Stimulated activated naive B cell treated with anti-CD40 and anti-IgM and Interleukin-4, amounts not matched to agents 10 μg/mL and 1 μg/mL and 100 μg/mL, for 72 hours (primary cell): ENCODE measurements around the gene EPN1.

Source experiments
- ATAC-seq, 2 donors: fragments of 150-1000 bp; cut with Tn5 transposase; replicated peaks; 2 replicates each; pipeline ENCODE4 v1.10.0; 2021; ENCODE audit warnings: moderate library complexity in 1 of 2
- DNase-seq: peaks from one replicate; pipeline ENCODE4 v3.0.0; 2021
- H3K27ac Mint-ChIP-seq: one replicate; pipeline ENCODE4 v1.8.0; 2022; ENCODE audit warnings: mild to moderate bottlenecking, mixed read lengths
- H3K27me3 Mint-ChIP-seq, 2 donors: one replicate each; pipeline ENCODE4 v1.8.0; 2022; ENCODE audit warnings: mixed read lengths in 2 of 2
- H3K36me3 Mint-ChIP-seq, 2 donors: one replicate each; pipeline ENCODE4 v1.8.0; 2022; ENCODE audit warnings: mixed read lengths in 2 of 2, mild to moderate bottlenecking in 1 of 2
- H3K4me1 Mint-ChIP-seq, 2 donors: one replicate each; pipeline ENCODE4 v1.8.0; 2022; ENCODE audit warnings: mixed read lengths in 2 of 2, mild to moderate bottlenecking in 1 of 2
- H3K4me3 Mint-ChIP-seq, 2 donors: one replicate each; pipeline ENCODE4 v1.8.0; 2022; ENCODE audit warnings: mild to moderate bottlenecking in 2 of 2, mixed read lengths in 2 of 2, moderate library complexity in 1 of 2
- H3K9me3 Mint-ChIP-seq, 2 donors: one replicate each; pipeline ENCODE4 v1.8.0; 2022; ENCODE audit warnings: mixed read lengths in 2 of 2, mild to moderate bottlenecking in 1 of 2

Gene EPN1

DNA sequence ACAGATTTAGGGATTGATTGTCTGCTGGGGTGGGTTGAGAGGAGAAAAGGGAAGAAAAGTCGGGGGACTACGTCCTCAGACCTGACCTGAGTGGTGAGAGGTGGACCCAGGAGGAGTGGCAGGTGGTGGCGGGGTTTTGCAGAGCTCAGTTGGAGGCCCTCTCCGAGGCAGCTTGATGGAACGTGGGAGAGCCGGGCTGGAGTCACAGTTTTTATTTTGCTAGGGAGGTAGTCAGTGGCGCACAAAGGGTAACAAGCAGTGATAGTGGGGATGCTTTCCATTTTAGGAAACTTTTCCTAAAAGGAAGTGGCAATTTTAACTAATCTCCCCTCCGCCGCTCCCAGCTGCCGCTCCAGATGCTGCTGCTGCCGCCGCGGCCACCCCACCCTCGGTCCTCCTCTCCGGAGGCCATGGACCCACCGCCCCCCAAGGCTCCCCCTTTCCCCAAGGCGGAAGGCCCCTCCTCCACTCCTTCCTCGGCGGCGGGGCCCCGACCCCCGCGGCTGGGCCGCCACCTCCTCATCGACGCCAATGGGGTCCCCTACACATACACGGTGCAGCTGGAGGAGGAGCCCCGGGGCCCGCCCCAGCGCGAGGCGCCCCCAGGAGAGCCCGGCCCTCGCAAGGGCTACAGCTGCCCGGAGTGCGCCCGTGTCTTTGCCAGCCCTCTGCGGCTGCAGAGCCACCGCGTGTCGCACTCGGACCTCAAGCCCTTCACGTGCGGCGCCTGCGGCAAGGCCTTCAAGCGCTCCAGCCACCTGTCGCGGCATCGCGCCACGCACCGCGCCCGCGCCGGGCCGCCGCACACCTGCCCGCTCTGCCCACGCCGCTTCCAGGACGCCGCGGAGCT lies 32.6 kb upstream of the EPN1 start:
- ATAC-seq, result peak; percentile 23 to 27
- peaks cover 0 to 4% of the 10 kb centered on the region in 2 donors for H3K9me3 Mint-ChIP-seq
- peak overlapping the region; percentile 97 for H3K27ac Mint-ChIP-seq
- peaks cover 45 to 82% of the 10 kb centered on the region in 2 donors for H3K36me3 Mint-ChIP-seq
- DNase-seq, result no peak
- peak overlapping the region; percentile 87 to 99 for H3K4me3 Mint-ChIP-seq
- no peaks in the 10 kb centered on the region for H3K27me3 Mint-ChIP-seq
- peaks cover 48 to 81% of the 10 kb centered on the region in 2 donors for H3K4me1 Mint-ChIP-seq

GRCh38 chr19:55643003-55643886 lies 31.8 kb upstream of the EPN1 start, which contains the start of gene ZNF581:
ZNF581 (plus strand) TSS chr19:55643649; CDS start chr19:55644572, 923 bp downstream.
- H3K9me3 Mint-ChIP-seq, result peaks cover 0 to 2% of the 10 kb centered on the region in 2 donors
- H3K4me1 Mint-ChIP-seq, result peaks cover 41 to 78% of the 10 kb centered on the region in 2 donors
- H3K27ac Mint-ChIP-seq, result peak within 1 kb of the TSS; percentile 97
- H3K36me3 Mint-ChIP-seq, result peaks cover 41 to 74% of the 10 kb centered on the region in 2 donors
- DNase-seq, result peak; percentile 87
- H3K4me3 Mint-ChIP-seq, result peak within 1 kb of the TSS; percentile 87 to 99
- ATAC-seq, result peak; percentile 55 to 63
- H3K27me3 Mint-ChIP-seq, result no peaks in the 10 kb centered on the region

- Mint-ChIP-seq H3K27me3 (no peaks in the 10 kb centered on the region), H3K27ac (peak overlapping the region; percentile 97), H3K4me3 (peak overlapping the region; percentile 87 to 99), H3K4me1 (peaks cover 44 to 77% of the 10 kb centered on the region in 2 donors), H3K36me3 (peaks cover 44 to 74% of the 10 kb centered on the region in 2 donors), H3K9me3 (peaks cover 0 to 2% of the 10 kb centered on the region in 2 donors)
- ATAC-seq (no peak), DNase-seq (no peak)
These were observed 31.2 kb upstream of the EPN1 start for GRCh38 chr19:55643887-55644176.

GRCh38 chr19:55644191-55644833 lies 30.7 kb upstream of the EPN1 start:
- Mint-ChIP-seq H3K27ac (peak overlapping the region; percentile 97), H3K4me3 (peak overlapping the region; percentile 87 to 99), H3K36me3 (peaks cover 42 to 75% of the 10 kb centered on the region in 2 donors), H3K27me3 (no peaks in the 10 kb centered on the region), H3K4me1 (peaks cover 43 to 77% of the 10 kb centered on the region in 2 donors), H3K9me3 (no peaks in the 10 kb centered on the region)
- DNase-seq, result no peak
- ATAC-seq, result no peak

- Mint-ChIP-seq H3K9me3 (no peaks in the 10 kb centered on the region), H3K27me3 (no peaks in the 10 kb centered on the region), H3K27ac (peak overlapping the region; percentile 97), H3K36me3 (peaks cover 45 to 77% of the 10 kb centered on the region in 2 donors), H3K4me1 (peaks cover 49 to 81% of the 10 kb centered on the region in 2 donors), H3K4me3 (peak overlapping the region; percentile 87 to 99)
- ATAC-seq (no peak), DNase-seq (no peak)
These were observed 30.0 kb upstream of the EPN1 start for GRCh38 chr19:55644842-55645511.

DNA sequence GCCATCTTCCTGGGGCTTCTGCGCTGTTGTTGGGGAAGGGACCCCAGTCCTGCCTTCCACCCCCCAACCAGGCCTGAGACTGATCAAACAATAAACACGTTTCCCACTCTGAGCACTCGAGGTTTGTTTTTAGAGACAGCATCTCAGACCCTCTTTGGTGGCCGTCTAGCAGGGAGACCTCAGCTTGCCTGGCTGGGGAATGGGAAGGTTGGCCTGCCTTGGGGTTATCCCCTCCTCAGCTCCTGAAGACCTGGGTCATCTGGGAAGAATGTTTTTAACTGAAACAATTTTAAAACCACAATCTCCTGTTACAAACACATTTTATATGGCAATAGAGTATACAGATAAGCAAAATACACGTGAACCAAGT lies 29.5 kb upstream of the EPN1 start:
- ATAC-seq (no peak), DNase-seq (no peak)
- H3K4me1 Mint-ChIP-seq, result peaks cover 50 to 81% of the 10 kb centered on the region in 2 donors
- no peaks in the 10 kb centered on the region for H3K9me3 Mint-ChIP-seq
- peaks cover 46 to 77% of the 10 kb centered on the region in 2 donors for H3K36me3 Mint-ChIP-seq
- H3K4me3 Mint-ChIP-seq, result peak overlapping the region; percentile 87 to 99
- H3K27ac Mint-ChIP-seq, result peak overlapping the region; percentile 81
- H3K27me3 Mint-ChIP-seq, result no peaks in the 10 kb centered on the region

DNA sequence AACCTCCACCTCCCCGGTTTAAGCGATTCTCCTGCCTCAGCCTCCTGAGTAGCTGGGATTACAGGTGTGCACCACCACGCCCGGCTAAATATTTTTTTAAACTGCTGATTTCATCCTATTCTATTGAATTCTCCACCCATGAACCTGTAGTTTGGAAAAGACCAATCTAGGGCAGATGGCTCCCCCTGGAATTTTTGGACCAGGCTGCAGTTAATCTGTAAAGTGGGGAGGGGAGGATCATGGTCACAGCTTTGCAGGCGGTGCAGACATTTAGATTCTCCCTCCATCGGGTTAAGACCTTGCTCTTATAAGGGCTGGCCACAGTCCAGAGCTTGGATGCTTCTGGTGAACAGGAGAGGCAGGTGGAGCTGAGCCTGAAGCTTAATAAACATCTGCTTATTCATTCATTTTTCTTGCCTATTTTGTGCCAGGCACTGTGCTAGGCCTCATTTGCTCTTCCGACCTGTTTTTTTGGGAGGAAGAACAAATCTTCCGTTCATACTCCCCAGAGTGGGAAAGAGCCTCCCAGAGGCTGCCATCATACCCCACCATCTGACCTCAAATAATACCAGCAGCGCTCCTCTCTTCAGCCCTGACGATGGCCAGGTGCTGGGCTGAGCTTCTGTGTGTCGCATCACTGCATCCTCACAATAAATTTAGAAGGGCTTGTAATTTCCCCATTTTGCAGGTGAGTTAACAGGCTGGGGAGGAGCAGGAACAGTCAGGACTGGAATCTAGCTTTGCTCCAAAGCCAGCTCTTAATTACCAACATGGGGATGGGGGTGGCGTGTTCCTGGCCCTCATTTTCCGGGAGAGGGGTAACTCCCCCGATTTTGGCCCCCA lies 27.9 kb upstream of the EPN1 start:
- no peaks in the 10 kb centered on the region for H3K27me3 Mint-ChIP-seq
- ATAC-seq, result peak in 1 of 2 donors; percentile 10
- H3K36me3 Mint-ChIP-seq, result peaks cover 57 to 79% of the 10 kb centered on the region in 2 donors
- no peaks in the 10 kb centered on the region for H3K9me3 Mint-ChIP-seq
- DNase-seq, result no peak
- H3K27ac Mint-ChIP-seq, result peak overlapping the region; percentile 87
- peaks cover 53 to 85% of the 10 kb centered on the region in 2 donors for H3K4me1 Mint-ChIP-seq
- H3K4me3 Mint-ChIP-seq, result peak overlapping the region; percentile 97 to 99

DNA sequence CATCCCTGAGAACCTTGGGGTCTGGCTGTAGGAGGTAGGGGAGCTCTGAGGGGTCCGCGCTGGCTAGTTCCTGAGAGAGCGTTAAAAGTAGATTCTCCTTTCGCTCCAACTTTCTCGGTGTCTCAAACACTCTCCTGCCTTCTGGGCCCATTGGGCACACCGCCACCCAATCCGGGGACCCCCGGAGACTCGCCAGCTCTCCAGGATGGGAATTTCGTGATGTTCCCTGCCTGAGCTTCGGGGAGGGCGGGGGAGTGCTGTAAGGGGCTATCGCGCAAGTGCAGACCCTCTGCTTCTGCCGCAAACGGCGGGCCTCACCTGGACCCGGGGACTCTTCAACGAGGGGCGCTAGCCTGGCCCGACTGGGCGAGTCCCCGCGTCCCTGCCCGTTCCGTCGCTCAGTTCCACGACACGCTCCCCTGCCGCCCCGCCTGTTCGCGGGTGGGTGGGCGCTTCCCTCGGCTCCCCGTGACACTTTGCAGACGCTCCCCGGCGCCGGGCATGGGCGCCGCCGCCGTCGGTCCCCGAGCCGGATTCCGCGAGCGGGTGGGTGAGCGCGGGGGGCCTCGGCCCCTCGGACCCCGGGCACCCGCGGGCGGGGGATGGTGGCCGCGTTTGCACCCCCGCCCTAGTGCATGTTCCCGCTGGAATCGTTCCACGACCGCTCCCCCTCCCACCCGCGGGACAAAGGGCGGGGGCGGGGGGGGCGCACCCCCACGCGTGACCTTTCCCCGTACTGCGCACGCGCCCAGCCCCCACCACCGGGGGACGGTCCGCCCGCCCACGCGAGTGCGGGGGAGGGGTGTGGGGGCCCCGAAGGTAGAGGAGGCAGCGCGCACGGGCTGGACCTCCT lies 27.1 kb upstream of the EPN1 start, which contains the start of gene CCDC106:
Gene CCDC106 (plus strand): TSS at position 481 of the 853 bp plus-strand sequence. CDS start 835 bp downstream, outside the sequence.
- peaks cover 53 to 84% of the 10 kb centered on the region in 2 donors for H3K4me1 Mint-ChIP-seq
- H3K27ac Mint-ChIP-seq, result peak within 1 kb of the TSS; percentile 97
- no peaks in the 10 kb centered on the region for H3K27me3 Mint-ChIP-seq
- H3K4me3 Mint-ChIP-seq, result peak within 1 kb of the TSS; percentile 97 to 99
- peaks cover 58 to 79% of the 10 kb centered on the region in 2 donors for H3K36me3 Mint-ChIP-seq
- ATAC-seq (peak; percentile 16 to 37), DNase-seq (peak; percentile 72)
- H3K9me3 Mint-ChIP-seq, result no peaks in the 10 kb centered on the region

GRCh38 chr19:55648585-55649267 lies 26.3 kb upstream of the EPN1 start:
- Mint-ChIP-seq H3K4me3 (peak overlapping the region; percentile 97 to 99), H3K9me3 (no peaks in the 10 kb centered on the region), H3K36me3 (peaks cover 52 to 71% of the 10 kb centered on the region in 2 donors), H3K27ac (peak overlapping the region; percentile 97), H3K4me1 (peaks cover 48 to 76% of the 10 kb centered on the region in 2 donors), H3K27me3 (no peaks in the 10 kb centered on the region)
- ATAC-seq (no peak), DNase-seq (no peak)

DNA sequence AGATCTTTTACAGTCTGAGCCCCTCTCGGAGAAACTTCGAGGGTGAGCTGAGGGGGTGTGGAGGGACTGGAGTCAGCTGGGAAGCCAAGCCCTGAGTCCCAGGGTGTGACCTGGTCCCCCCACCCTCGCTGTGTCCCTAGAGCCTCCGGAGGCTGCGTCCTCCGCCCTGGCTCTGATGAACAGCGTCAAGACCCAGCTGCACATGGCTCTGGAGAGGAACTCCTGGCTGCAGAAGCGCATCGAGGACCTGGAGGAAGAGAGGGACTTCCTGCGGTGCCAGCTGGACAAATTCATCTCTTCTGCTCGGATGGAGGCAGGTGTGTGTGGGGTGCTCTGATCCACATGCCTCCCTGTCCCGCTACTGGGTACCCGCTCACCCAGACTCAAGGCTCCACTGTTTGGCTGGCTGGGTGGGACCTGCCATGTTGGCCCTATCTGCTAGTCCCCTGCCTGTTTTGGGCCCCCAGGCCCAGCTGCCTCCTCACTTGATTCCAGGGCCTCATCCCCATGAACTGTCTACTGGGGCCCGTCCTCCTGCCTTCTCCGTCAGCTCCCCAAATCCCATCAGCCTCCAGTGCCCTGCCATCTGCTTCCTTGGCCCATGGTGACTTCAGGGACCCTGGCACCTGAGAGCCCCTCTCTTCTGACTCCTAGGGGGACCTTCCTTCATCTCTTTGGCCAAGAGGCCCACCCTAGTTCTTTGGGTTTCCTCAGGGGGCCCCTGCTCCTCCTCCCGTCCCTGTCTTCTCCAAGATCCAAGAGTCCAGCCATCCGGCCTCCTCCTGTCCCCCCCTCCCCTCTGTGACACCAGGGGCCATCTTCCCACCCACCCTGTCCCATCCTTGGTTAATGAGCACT lies 25.5 kb upstream of the EPN1 start:
- Mint-ChIP-seq H3K4me3 (peak overlapping the region; percentile 97 to 99), H3K4me1 (peaks cover 46 to 69% of the 10 kb centered on the region in 2 donors), H3K9me3 (no peaks in the 10 kb centered on the region), H3K36me3 (peaks cover 45 to 69% of the 10 kb centered on the region in 2 donors), H3K27ac (peak overlapping the region; percentile 97), H3K27me3 (no peaks in the 10 kb centered on the region)
- DNase-seq (no peak), ATAC-seq (no peak)

DNA sequence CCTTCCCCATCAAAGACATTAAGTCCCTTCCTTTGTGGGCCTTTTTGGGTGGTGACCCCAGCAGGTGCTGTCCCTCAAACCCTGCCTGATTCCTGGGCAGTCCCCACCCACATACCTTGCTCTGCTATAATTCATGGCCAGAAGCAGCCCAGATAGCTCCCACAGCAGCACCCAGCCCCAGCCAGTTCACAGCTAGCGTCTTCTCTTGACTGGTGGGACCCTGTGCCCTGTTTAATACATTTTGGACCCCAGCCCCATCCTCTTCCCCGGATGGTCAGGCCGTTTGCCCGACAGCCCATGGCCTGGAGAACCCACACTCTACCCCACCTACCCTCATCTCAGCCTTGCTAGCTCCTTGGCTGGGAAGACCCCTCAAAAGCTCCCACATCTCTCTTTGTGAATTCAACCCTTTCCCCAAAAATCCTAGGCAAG lies 24.9 kb upstream of the EPN1 start:
- peaks cover 39 to 64% of the 10 kb centered on the region in 2 donors for H3K36me3 Mint-ChIP-seq
- DNase-seq (peak; percentile 65), ATAC-seq (peak; percentile 19 to 27)
- H3K27ac Mint-ChIP-seq, result peak overlapping the region; percentile 97
- no peaks in the 10 kb centered on the region for H3K9me3 Mint-ChIP-seq
- no peaks in the 10 kb centered on the region for H3K27me3 Mint-ChIP-seq
- H3K4me3 Mint-ChIP-seq, result peak overlapping the region; percentile 97 to 99
- peaks cover 43 to 62% of the 10 kb centered on the region in 2 donors for H3K4me1 Mint-ChIP-seq
